SU-DHL-6 (cell line): ENCODE data around the gene ITIH1.

Experiments used
- H2AFZ ChIP-seq: fragments of 200-600 bp; sonication (generic); 2 replicates; pipeline ENCODE4 v1.6.1; 2014; ENCODE audit warnings: low read depth, mild to moderate bottlenecking, moderate library complexity, mixed read lengths, antibody characterized with exemption, low read length; ENCODE audit not compliant: severe bottlenecking
- H3F3A ChIP-seq: fragments of 200-600 bp; shearing (Covaris generic); 2 replicates; pipeline ENCODE4 v1.6.0; 2016; ENCODE audit warnings: antibody characterized with exemption, mild to moderate bottlenecking; ENCODE audit not compliant: insufficient read depth
- H3K27ac ChIP-seq: fragments of 200-600 bp; sonication (generic); 2 replicates; pipeline ENCODE4 v1.5.1; 2016; ENCODE audit warnings: low read depth, mild to moderate bottlenecking, low read length, moderate library complexity, mixed read lengths
- H3K27me3 ChIP-seq: fragments of 200-600 bp; sonication (generic), shearing (Covaris generic); 2 replicates; pipeline ENCODE4 v1.6.0; 2014; ENCODE audit warnings: mild to moderate bottlenecking, low read length
- H3K36me3 ChIP-seq: fragments of 200-600 bp; sonication (generic); 2 replicates; pipeline ENCODE4 v1.6.1; 2014; ENCODE audit warnings: mild to moderate bottlenecking, low read length, mixed read lengths
- H3K4me2 ChIP-seq: fragments of 300-600, 200-600 bp; shearing (Covaris generic), sonication (generic); 2 replicates; pipeline ENCODE4 v1.6.0; 2014; ENCODE audit warnings: low read length, low read depth, mild to moderate bottlenecking; ENCODE audit not compliant: poor library complexity, severe bottlenecking
- H3K4me3 ChIP-seq: fragments of 200-600 bp; sonication (generic); 2 replicates; pipeline ENCODE4 v1.5.1; 2014; ENCODE audit warnings: antibody characterized with exemption, low read length, mild to moderate bottlenecking, mixed read lengths; ENCODE audit not compliant: insufficient read depth, poor library complexity, severe bottlenecking
- H3K79me2 ChIP-seq: fragments of 200-600 bp; sonication (generic); 2 replicates; pipeline ENCODE4 v1.6.1; 2014; ENCODE audit warnings: mild to moderate bottlenecking, low read length, moderate library complexity; ENCODE audit not compliant: insufficient read depth
- H3K9ac ChIP-seq: fragments of 200-600 bp; sonication (generic); 2 replicates; pipeline ENCODE4 v1.7.0; 2014; ENCODE audit warnings: mild to moderate bottlenecking, low read length
- H3K9me2 ChIP-seq: fragments of 200-600 bp; sonication (generic); replicated peaks from 2 replicates; pipeline ENCODE4 v1.6.1; 2014; ENCODE audit warnings: low read length; ENCODE audit not compliant: insufficient read depth
- H3K9me3 ChIP-seq: fragments of 200-600 bp; sonication (generic); 2 replicates; pipeline ENCODE4 v1.6.1; 2014; ENCODE audit warnings: low read length, mixed read lengths; ENCODE audit not compliant: insufficient read depth
- H4K20me1 ChIP-seq: fragments of 200-600 bp; sonication (generic); 2 replicates; pipeline ENCODE4 v1.6.1; 2014; ENCODE audit warnings: low read depth, mild to moderate bottlenecking, antibody characterized with exemption, low read length, moderate library complexity, mixed read lengths
- CTCF ChIP-seq: fragments of 200-600 bp; sonication (generic); IDR thresholded peaks from one replicate; pipeline ENCODE4 v1.5.1; 2017; ENCODE audit warnings: antibody characterized with exemption, mild to moderate bottlenecking, low read length, moderate library complexity; ENCODE audit not compliant: insufficient read depth, poor library complexity, severe bottlenecking
- EZH2phosphoT487 ChIP-seq: fragments of 200-600 bp; sonication (generic), shearing (Covaris generic); conservative IDR thresholded peaks from 2 replicates; pipeline ENCODE4 v1.6.1; 2018; ENCODE audit warnings: mild to moderate bottlenecking, antibody characterized with exemption, low read length, moderate library complexity, mixed read lengths

ITIH1 gene

GRCh38 chr3:52834871-52835501, 57.6 kb downstream of the ITIH1 start, which contains the start of gene MUSTN1:
MUSTN1 (minus strand) TSS chr3:52835019; CDS start chr3:52834948, 71 bp downstream.
- TF ChIP-seq CTCF, result no peak
- no peak for TF ChIP-seq EZH2phosphoT487
- Histone ChIP-seq H3K9ac (no peak within 1 kb of the TSS), H3K27ac (no peak within 1 kb of the TSS)

GRCh38 chr3:52835766-52836470, 58.5 kb downstream of the ITIH1 start:
- Histone ChIP-seq H3F3A (no peaks in the 10 kb centered on the region), H3K4me2 (no peak overlapping the region), H3K79me2 (no peaks in the 10 kb centered on the region), H3K9me2 (no peaks in the 10 kb centered on the region), H3K4me3 (no peak overlapping the region), H4K20me1 (no peaks in the 10 kb centered on the region), H2AFZ (no peak overlapping the region), H3K27me3 (no peaks in the 10 kb centered on the region), H3K9ac (no peak overlapping the region), H3K36me3 (no peaks in the 10 kb centered on the region), H3K27ac (no peak overlapping the region), H3K9me3 (no peaks in the 10 kb centered on the region)
- TF ChIP-seq EZH2phosphoT487 (no peak), CTCF (no peak)

More at GRCh38 chr3:52834871-52835501, 57.6 kb downstream of the ITIH1 start, which contains the start of gene MUSTN1:
- no peaks in the 10 kb centered on the region for H3K36me3 ChIP-seq
- H2AFZ ChIP-seq, result no peak within 1 kb of the TSS
- no peaks in the 10 kb centered on the region for H3K9me3 ChIP-seq
- H3K4me3 ChIP-seq, result no peak within 1 kb of the TSS
- H3F3A ChIP-seq, result no peaks in the 10 kb centered on the region
- H3K9me2 ChIP-seq, result no peaks in the 10 kb centered on the region
- no peak within 1 kb of the TSS for H3K4me2 ChIP-seq
- no peaks in the 10 kb centered on the region for H3K27me3 ChIP-seq
- no peaks in the 10 kb centered on the region for H4K20me1 ChIP-seq
- no peaks in the 10 kb centered on the region for H3K79me2 ChIP-seq

DNA sequence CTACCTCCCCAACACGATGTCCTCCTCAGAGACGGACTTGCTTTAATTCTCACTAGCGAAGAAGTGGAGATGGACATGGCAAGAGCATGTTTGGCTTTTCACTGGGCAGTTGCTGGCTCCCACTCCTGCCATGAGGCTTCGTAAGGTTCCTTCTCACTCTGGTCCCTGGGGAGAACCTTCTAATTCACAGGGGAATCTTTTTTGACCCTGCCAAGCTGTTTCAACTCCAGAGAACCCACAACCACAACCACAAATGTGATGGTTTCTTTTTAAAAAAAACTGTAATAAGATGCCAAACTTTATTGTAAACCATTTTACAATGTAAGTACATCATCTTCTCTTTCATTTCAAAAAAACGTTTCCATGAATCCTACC, 59.1 kb downstream of the ITIH1 start:
- Histone ChIP-seq H3K4me2 (no peak overlapping the region), H3K9me3 (no peaks in the 10 kb centered on the region), H3K27ac (no peak overlapping the region), H3K9ac (no peak overlapping the region), H4K20me1 (no peaks in the 10 kb centered on the region), H3K79me2 (no peaks in the 10 kb centered on the region), H3K36me3 (no peaks in the 10 kb centered on the region), H3K4me3 (no peak overlapping the region), H2AFZ (no peak overlapping the region), H3K9me2 (no peaks in the 10 kb centered on the region), H3K27me3 (no peaks in the 10 kb centered on the region), H3F3A (no peaks in the 10 kb centered on the region)
- no peak for TF ChIP-seq CTCF
- no peak for TF ChIP-seq EZH2phosphoT487
